ENCODE data around the gene MTFR2. TPM values are rescaled to one million over a fixed set of nuclear protein-coding genes. Genes with fewer than 3 reads are reported as not detected.

MTFR2 gene
- total and polyA plus RNA-seq, 2 experiments from 2014 or later = 2.0 to 4.9 TPM

DNA sequence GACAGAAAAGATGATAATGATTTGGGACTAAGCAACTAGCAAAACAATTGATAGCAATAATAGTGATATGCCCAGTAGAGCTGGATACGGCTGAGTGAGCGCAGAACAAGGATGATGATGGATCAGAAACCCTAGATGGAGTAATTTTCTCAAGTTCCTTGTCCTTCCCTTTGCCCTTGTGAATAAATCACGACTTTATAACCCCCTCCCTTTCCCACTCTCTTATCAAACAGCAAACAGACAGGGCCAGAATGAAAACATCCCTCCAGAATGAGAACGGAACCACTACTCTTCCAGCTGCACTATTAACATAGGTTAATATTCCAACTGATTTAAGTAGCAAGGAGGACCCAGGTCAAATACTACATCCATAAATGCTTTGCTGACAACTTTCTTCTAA, 1.3 kb upstream of the MTFR2 start:
- Histone ChIP-seq H3K27ac (no peak overlapping the region), H3K4me3 (no peak overlapping the region), H3K27me3 (no peaks in the 10 kb centered on the region), H3K9me3 (ENCODE audit: low read depth) (no peaks in the 10 kb centered on the region), H3K36me3 (no peaks in the 10 kb centered on the region), H3K4me1 (ENCODE audit: low read depth) (no peaks in the 10 kb centered on the region)
- TF ChIP-seq, protein P1, sequence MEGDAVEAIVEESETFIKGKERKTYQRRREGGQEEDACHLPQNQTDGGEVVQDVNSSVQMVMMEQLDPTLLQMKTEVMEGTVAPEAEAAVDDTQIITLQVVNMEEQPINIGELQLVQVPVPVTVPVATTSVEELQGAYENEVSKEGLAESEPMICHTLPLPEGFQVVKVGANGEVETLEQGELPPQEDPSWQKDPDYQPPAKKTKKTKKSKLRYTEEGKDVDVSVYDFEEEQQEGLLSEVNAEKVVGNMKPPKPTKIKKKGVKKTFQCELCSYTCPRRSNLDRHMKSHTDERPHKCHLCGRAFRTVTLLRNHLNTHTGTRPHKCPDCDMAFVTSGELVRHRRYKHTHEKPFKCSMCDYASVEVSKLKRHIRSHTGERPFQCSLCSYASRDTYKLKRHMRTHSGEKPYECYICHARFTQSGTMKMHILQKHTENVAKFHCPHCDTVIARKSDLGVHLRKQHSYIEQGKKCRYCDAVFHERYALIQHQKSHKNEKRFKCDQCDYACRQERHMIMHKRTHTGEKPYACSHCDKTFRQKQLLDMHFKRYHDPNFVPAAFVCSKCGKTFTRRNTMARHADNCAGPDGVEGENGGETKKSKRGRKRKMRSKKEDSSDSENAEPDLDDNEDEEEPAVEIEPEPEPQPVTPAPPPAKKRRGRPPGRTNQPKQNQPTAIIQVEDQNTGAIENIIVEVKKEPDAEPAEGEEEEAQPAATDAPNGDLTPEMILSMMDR (IDR thresholded peaks at IDR 0.05; ENCODE audit: low read depth, low read length) = no peak
- DNase-seq (ENCODE audit: low read depth in 1 of 2, low spot score in 1 of 2) = no peak

DNA sequence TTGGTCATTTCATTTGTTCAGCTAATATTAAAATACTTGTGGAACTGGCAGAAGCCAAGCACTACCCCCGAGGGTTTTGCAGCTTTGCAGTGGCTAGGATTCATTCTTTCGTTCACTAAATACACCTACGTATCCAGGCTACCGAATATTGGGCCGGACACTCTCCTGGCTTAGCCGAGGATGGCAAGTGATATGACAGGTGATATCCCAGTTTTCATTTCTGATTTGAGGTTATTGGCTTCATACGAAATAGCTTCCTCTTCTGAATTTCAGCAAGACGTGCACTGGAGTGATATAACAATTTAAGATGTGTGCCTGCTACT, 536 bp upstream of the MTFR2 start:
- TF ChIP-seq, protein P1 (IDR thresholded peaks at IDR 0.05; ENCODE audit: low read depth, low read length) = no peak
- Histone ChIP-seq H3K4me3 (peak overlapping the region; percentile 46), H3K36me3 (no peaks in the 10 kb centered on the region), H3K9me3 (ENCODE audit: low read depth) (no peaks in the 10 kb centered on the region), H3K27me3 (no peaks in the 10 kb centered on the region), H3K4me1 (ENCODE audit: low read depth) (no peaks in the 10 kb centered on the region), H3K27ac (no peak overlapping the region)
- DNase-seq (ENCODE audit: low read depth in 1 of 2, low spot score in 1 of 2) = no peak

GRCh38 chr6:136249336-136249735, 775 bp downstream of the MTFR2 start:
- Histone ChIP-seq H3K4me3 (peak overlapping the region; percentile 46), H3K4me1 (ENCODE audit: low read depth) (no peaks in the 10 kb centered on the region), H3K27ac (no peak overlapping the region), H3K36me3 (no peaks in the 10 kb centered on the region), H3K27me3 (no peaks in the 10 kb centered on the region), H3K9me3 (ENCODE audit: low read depth) (no peaks in the 10 kb centered on the region)
- DNase-seq (ENCODE audit: low read depth in 1 of 2, low spot score in 1 of 2) = no peak
- TF ChIP-seq, protein P1 (IDR thresholded peaks at IDR 0.05; ENCODE audit: low read depth, low read length) = no peak

DNA sequence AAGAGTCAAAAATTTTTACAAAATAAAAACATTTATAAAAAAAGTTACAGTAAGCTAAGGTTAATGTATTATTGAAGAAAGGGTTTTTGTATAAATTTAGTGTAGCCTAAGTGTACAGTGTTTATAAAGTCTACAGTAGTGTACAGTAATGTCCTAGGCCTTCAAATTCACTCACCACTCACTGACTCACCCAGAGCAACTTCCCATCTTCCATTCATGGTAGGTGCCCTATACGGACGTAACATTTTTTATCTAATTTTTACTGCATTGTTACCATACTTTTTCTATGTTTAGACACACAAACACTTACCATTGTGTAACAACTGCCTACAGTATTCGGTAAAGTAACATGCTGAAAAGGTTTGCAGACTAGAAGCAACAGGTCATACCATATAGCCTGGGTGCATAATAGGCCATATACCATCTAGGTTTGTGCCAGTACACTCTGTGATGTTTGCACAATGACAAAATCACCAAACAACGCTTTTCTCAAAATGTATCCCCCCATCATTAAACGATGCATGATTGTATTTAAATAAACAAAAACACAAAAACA, 6.0 kb downstream of the MTFR2 start:
- Histone ChIP-seq H3K4me1 (ENCODE audit: low read depth) (no peaks in the 10 kb centered on the region), H3K27me3 (no peaks in the 10 kb centered on the region), H3K9me3 (ENCODE audit: low read depth) (no peaks in the 10 kb centered on the region), H3K4me3 (no peak overlapping the region), H3K27ac (no peak overlapping the region), H3K36me3 (no peaks in the 10 kb centered on the region)
- no peak for DNase-seq (ENCODE audit: low read depth in 1 of 2, low spot score in 1 of 2)
- TF ChIP-seq, protein P1 (IDR thresholded peaks at IDR 0.05; ENCODE audit: low read depth, low read length) = no peak

- Histone ChIP-seq H3K4me1 (ENCODE audit: low read depth) (no peaks in the 10 kb centered on the region), H3K9me3 (ENCODE audit: low read depth) (no peaks in the 10 kb centered on the region), H3K36me3 (no peaks in the 10 kb centered on the region), H3K27ac (no peak overlapping the region), H3K27me3 (no peaks in the 10 kb centered on the region), H3K4me3 (no peak overlapping the region)
- DNase-seq (ENCODE audit: low read depth in 1 of 2, low spot score in 1 of 2) = no peak
- TF ChIP-seq, protein P1 (IDR thresholded peaks at IDR 0.05; ENCODE audit: low read depth, low read length) = no peak
Measured at GRCh38 chr6:136236466-136237293, 13.4 kb downstream of the MTFR2 start.
